Melanocyte of skin (primary cell): ENCODE data around the gene MMP21. TPM values are rescaled to one million over a fixed set of nuclear protein-coding genes. Genes with fewer than 3 reads are reported as not detected.

Source experiments
- small RNA-seq, 2 donors: library from RNA; depleted of rRNA; stranded (forward); fragments of <200 nt; gene quantifications; one replicate each; pipeline ENCODE3, GENCODE V24; 2012
- total RNA-seq, 2 donors: library from RNA; depleted of rRNA; stranded (reverse); fragments of >200 nt; gene quantifications; 2 replicates each; pipeline ENCODE4 v1.2.3, GENCODE V29; 2012

The MMP21 gene
- under 1 TPM in 1 of 2 donors, not detected in 1; under 0.01 TPM for total RNA-seq

GRCh38 chr10:125775491-125776106 lies at the start of gene MMP21:
Gene MMP21 (minus strand): TSS chr10:125775821. CDS start chr10:125775821, 0 bp downstream.

DNA sequence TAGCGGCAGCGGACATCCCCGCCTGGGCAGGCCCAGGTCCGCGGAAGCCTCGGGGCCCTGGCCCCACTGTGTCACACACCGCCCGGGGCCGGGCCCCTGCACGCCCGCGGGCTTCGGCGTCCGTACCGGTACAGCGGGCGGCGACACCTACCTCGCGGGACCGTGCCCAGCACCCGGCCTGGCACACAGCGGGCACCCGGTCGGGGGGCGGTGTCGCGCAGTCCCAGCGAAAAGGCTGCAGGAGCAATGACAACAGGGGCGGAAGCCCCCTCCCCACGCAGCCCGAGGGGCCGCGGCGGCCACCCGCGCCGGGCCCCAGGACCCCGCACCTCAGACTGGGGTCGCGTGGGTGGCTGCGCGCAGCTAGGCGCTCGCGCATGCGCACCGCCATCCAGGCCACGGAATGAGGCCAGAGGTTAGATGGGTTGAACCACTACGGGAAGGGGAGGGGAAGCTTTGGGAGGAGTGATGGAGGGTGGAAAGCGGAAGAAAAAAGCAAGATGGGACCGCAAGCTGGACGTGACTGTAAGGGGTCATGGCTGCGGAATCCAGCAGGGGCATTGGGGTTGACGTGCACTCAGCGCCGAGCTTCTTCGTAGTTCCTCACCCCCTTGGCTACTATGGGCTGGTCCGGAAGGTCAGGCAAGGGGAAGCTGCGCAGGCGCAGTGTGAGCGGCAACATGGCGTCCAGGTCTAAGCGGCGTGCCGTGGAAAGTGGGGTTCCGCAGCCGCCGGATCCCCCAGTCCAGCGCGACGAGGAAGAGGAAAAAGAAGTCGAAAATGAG lies 47.4 kb upstream of the MMP21 start, which contains the start of the genes BCCIP and UROS:
BCCIP (plus strand) TSS at position 669 of the 785 bp plus-strand sequence; CDS start at position 681, 12 bp downstream.
UROS (minus strand) TSS at position 381 of the 785 bp plus-strand sequence. CDS start 6,759 bp downstream, outside the sequence.

GRCh38 chr10:125719173-125720001 lies 56.2 kb downstream of the MMP21 start, which contains the start of gene EDRF1:
Gene EDRF1 (plus strand): TSS chr10:125719709. CDS start chr10:125719808, 99 bp downstream.

Small RNAs within 50 kb of the gene (small RNA-seq; reads per million reads assigned to genes)
- gene MIR4484: 0.47 to 1.1 reads per million in 2 donors

Other genes starting within 250 kb of the MMP21 start
- not detected for gene TEX36, start 92.7 kb downstream of the MMP21 start, total RNA-seq
- gene EDRF1, start 56.1 kb downstream of the MMP21 start, total RNA-seq: 10 to 100 TPM; 20.3 to 27.0 TPM
- 10 to 100 TPM; 91.9 to 94.6 TPM for gene UROS, start 47.4 kb upstream of the MMP21 start, total RNA-seq
- 10 to 100 TPM; 28.2 to 50.3 TPM for gene BCCIP, start 47.7 kb upstream of the MMP21 start, total RNA-seq
- gene DHX32, start 105.5 kb upstream of the MMP21 start, total RNA-seq: 10 to 100 TPM; 33.0 to 51.0 TPM
- gene FANK1, start 120.7 kb upstream of the MMP21 start, total RNA-seq: 1 to 10 TPM in 1 of 2 donors, under 1 TPM in 1; 0.67 to 1.4 TPM